Esophagus squamous epithelium (tissue), 4 donors: Measurements from ENCODE around the gene CDKL2.

Experiments used
- CTCF ChIP-seq, 6 experiments: fragments of 450-650 bp in 4 of 6; fragments of 200-600 bp in 2 of 6; sonication (generic) in 2 of 6; IDR thresholded peaks; one replicate each; pipeline ENCODE4 v1.5.1; 2016 to 2019; ENCODE audit warnings: antibody characterized with exemption in 6 of 6, mild to moderate bottlenecking in 4 of 6, moderate library complexity in 4 of 6
- POLR2A ChIP-seq, 4 donors: fragments of 450-650 bp; IDR thresholded peaks; one replicate each; pipeline ENCODE4 v1.6.1; 2017; ENCODE audit warnings: antibody characterized with exemption in 4 of 4, mild to moderate bottlenecking in 4 of 4, moderate library complexity in 3 of 4

- TF ChIP-seq CTCF (IDR thresholded peaks at IDR 0.05) (peak in 1 of 6 experiments; percentile 9), POLR2A (IDR thresholded peaks at IDR 0.05) (peak in 3 of 4 donors; percentile 72 to 96 (median 88))
These were observed 43.0 kb upstream of the CDKL2 start, which contains the start of gene G3BP2 for GRCh38 chr4:75673027-75673958.
